Stimulated activated naive CD8-positive, alpha-beta T cell treated with anti-CD3 and anti-CD28 coated beads, Interleukin-15, Interleukin-2, amounts not matched to agents 100 U/mL and 50 U/mL, for 24 hours (primary cell): ENCODE measurements around the gene GPHA2.

Experiments used
- ATAC-seq: fragments of 150-1000 bp; cut with Tn5 transposase; one replicate; pipeline ENCODE4 v1.10.0; 2021
- DNase-seq: peaks from one replicate; pipeline ENCODE4 v3.0.0; 2021

Gene GPHA2

DNA sequence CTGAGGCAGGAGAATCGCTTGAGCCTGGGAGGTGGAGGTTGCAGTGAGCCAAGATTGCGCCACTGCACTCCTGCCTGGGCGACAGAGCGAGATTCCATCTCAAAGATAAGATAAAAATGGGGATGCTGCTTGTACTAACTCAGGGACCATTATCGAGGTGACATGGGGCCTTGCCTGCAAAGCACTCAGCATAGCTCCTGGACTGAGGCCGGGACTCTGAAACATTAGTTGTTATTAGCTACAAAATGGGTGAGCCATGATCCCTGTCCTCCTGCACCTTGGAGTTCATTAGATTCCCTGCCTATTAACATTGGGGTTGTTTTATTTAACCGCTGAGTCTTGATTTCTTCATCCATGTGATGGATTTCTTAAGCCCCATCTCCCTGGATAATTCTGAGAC is 6.1 kb downstream of the GPHA2 start:
- no peak for ATAC-seq
- DNase-seq: no peak

DNA sequence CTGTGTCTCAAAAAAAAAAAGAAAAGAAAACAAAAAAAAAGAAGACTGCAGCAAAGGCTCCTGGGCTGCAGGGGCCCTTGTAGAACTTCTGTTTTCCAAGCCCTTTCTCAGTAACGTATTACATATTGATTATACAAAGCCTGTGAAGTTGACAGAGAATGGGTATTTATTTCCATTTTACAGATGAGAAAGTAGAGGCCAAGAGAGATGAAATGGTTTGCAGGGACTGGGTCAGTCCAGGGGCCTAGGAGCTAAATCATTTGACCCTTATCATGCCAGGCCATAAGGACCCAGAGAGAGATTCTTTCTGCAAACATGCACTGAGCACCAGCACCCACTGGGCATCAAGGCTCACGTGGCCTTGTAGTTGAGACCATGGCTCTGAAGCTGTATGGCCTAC is 6.7 kb downstream of the GPHA2 start:
- DNase-seq (no peak), ATAC-seq (no peak)

DNA sequence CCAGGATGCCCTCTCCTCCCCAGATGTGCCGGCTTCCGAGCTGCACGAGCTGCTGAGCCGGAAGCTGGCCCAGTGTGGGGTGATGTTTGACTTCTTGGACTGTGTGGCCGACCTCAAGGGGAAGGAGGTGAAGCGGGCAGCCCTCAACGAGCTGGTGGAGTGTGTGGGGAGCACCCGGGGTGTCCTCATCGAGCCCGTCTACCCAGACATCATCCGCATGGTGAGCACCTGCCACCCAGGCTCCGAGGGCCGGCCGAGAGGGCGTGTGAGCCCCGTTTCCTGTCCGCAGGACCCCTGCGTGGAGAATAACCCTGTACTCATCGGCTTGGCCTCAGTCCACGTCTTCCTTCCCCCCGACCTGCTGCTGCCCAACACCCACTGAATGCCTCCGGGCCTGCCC is 9.0 kb downstream of the GPHA2 start:
- ATAC-seq (no peak), DNase-seq (no peak)

DNA sequence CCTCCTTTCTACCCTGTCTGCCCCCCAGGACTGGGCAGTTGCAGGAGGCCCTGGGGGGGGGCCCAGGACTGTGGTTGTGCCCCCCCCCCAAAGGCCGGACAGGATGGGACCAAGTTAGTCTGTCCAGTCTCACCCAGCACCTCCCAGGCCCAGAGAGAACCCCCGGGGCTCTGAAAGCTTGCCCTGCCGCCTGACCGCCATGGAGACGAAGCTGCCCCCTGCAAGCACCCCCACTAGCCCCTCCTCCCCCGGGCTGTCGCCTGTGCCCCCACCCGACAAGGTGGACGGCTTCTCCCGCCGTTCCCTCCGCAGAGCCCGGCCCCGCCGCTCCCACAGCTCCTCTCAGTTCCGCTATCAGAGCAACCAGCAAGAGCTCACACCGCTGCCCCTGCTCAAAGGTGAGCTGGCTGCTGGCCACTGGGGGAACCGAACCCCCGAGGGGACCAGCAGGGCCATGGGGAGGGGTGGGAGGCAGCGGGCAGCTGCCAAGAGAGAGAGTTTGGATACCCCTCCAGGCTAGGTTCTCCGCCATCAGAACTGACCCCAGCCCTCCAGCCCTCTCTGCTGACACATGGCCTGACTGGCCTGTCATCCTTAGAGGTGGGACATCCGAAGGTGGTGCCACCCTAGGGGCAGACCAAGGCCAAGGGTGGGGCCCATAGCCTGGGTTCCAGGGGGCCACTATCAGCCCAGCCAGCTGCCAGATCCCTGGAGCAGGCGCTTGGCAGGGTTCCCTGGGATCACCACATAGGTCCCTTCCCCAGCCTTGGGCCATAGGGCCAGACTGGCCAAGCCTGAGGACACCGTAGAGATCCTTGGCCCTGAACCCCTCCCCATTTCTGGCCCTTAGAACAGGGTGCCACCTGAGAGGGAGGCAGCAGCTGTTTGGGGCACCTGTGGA is 9.9 kb downstream of the GPHA2 start:
- no peak for ATAC-seq
- no peak for DNase-seq

DNA sequence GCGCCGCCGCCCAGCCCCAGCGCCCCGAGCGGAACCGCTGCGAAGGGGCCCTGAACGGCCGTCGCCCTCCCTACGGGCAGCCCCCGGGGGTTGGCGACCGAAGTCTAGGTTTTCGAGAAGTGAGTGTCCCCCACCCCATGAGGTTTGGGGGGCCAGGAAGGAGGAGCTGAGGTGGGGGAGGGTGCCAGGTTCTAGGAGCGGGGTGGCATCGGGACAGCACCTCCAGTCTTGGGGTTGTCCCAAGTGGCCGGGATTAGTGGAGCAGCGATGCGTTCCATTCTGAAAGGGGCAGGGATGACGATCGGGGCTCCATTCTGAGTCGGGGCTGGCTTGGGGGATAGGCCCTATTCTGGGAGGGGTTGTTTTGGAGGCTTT is 10.8 kb downstream of the GPHA2 start:
- DNase-seq (peak; percentile 31), ATAC-seq (no peak)

DNA sequence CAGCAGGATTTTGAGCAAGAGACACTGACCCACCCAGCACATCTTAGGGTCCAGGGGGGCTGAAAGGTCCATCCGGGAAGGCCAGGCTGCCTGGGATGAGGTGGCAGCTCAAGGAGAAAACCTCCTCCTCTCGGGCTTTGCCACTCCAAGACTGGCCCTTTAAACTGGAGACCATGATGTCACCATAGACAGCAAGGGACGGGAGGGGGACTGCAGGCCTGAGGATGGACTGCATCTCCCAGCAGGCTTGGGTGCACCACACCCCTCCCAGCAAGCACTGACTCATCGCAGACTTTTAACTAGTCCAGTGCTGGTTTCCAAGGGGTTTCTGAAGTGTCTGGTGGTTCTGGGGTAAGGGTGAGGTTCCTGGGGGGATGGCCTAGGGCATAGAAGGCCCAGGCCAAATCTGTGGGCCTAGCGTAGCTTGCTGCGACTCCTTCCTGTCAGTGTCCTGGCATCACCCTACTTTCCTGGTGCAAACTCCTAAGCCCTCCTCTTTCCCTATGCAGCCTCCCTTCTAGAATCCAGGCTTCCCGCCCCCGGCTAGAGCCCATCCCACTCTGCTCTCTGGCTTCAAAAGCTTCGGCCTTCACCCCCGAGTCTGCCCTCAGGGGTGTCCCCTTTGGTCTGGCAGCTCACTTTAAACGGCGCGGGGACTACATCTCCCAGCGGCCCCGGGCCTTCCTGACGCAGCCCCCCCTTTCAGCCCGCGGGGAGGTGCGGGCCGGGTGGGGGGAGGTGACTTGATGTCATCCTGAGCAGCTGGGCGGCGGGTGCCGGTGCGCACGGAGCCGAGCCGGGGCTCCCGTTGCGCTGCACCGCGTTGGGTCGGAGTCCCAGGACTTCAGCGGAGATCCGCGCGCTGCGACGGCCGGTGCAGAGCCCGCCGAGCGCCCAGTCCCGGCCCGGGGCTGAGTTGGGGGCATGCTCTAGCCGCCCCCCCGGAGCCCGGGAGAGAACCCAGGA is 11.5 kb downstream of the GPHA2 start, which contains the start of gene PPP2R5B:
TSS of gene PPP2R5B (plus strand) at position 746 of the 966 bp plus-strand sequence. CDS start 1,046 bp downstream, outside the sequence.
- DNase-seq: peak; percentile 89
- ATAC-seq: peak; percentile 95

DNA sequence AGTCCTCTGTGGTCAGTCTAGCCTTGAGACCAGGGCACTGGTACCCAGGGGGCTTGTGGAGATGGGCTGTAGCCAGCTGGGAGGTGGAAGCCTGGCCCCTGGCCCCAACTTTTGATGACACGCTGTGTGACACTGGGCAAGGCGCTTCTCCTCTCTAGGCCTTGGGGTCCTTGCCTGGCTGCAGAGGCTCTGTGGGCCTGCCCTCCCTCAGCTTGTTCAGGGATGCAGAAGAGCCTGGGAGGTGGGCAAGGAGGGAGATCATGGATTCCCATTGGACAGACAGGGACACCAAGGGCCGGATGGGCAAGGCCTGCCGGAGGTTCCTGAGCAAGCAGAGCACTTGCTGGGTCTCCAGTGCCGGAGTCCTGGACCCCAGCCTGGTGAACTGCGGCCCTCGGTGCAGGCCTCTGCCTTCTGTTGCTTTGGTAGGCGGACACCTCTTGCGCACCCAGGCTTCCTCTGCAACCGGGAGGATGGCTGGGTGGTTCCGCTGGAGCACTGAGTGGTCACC is 12.5 kb downstream of the GPHA2 start:
- DNase-seq (no peak), ATAC-seq (no peak)

DNA sequence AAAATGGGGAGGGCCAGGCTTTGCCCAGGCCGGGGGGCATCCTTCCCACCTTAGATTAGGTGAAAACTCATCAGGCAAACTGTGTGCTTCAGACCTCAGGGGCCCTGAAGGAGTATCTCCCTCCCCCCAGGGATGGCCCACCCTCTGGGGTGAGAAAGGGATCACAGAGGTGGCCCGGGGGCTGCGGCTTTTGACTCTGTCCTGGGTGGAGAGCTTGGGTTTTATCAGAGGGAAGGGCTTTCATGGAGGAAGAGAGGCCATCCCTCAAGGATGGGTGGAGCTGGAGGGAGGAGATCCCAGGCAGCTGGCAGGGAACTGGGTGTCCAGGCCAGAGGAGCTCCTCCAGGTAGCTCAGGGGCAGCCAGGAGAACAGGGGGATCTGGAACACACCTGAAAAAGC is 14.3 kb downstream of the GPHA2 start:
- DNase-seq (no peak), ATAC-seq (no peak)

DNA sequence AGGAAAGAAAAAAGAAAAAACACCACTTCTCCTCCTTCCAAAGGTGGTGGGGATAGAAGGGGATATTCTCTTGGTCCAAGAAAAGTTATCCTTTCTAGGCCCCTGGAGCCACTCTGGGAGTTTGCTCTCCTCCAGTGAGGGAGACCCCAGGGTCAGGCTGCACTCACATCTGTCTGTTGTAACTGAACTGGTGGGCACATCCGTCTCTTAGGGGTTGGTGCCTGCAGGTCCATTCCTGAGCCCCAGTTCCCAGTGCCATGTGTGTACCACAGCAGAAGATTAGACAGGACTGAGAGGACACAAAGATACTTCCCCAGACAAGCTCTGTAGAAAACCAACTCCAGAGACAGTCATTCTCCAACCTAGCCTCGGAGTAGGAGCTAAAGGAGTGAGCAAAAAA is 15.6 kb downstream of the GPHA2 start:
- no peak for ATAC-seq
- no peak for DNase-seq

DNA sequence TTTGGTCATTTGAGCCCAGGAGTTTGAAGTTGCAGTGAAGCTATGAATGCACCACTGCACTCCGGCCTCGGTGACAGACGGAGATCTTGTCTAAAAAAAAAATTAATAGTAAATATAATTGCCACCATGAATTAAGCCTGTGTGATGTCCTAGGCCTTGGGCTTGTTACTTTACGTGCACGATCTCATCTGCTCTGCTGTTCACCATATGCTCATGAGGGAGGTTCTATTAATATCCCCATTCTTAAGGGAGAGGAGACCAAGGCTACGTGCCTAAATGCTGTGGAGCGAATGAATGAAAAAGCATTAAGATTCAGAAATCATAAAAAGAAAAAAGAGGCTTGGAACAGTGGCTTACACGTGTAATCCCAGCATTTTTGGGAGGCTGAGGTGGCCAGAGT is 16.1 kb downstream of the GPHA2 start:
- DNase-seq (no peak), ATAC-seq (no peak)

DNA sequence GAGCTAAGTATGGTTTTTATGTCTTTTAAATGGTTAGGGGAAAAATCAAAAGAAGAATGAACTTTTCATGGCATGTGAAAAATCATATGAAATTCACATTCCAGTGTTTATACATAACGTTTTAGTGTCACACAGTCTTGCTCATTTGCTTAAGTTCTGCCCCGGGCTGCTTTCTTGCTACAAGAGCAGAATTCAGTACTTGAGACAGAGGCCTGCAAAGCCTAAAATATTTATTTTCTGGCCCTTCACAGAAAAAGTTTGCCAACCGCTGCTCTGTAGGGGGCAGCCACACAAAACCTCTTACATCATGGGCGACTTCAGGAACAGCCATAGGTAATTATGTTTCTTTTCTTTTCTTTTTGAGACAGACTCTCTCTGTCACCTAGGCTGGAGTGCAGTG is 17.7 kb downstream of the GPHA2 start:
- DNase-seq: no peak
- no peak for ATAC-seq

DNA sequence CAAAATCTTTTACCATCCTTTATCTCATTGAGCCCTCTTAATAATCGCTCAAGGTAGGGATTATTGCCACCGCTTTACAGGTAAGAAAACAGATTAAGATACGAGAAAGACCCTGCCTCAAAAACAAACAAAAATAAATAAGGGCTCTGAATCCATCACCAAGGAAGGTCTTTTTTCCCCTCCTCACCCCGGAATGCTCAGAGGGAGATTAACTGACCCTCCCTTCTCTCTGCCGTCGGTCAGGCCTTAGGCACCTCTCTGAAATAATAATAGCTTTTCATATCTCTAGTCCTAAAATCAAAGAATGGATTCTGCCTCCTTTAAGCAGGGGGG is 18.1 kb downstream of the GPHA2 start:
- DNase-seq (no peak), ATAC-seq (no peak)

DNA sequence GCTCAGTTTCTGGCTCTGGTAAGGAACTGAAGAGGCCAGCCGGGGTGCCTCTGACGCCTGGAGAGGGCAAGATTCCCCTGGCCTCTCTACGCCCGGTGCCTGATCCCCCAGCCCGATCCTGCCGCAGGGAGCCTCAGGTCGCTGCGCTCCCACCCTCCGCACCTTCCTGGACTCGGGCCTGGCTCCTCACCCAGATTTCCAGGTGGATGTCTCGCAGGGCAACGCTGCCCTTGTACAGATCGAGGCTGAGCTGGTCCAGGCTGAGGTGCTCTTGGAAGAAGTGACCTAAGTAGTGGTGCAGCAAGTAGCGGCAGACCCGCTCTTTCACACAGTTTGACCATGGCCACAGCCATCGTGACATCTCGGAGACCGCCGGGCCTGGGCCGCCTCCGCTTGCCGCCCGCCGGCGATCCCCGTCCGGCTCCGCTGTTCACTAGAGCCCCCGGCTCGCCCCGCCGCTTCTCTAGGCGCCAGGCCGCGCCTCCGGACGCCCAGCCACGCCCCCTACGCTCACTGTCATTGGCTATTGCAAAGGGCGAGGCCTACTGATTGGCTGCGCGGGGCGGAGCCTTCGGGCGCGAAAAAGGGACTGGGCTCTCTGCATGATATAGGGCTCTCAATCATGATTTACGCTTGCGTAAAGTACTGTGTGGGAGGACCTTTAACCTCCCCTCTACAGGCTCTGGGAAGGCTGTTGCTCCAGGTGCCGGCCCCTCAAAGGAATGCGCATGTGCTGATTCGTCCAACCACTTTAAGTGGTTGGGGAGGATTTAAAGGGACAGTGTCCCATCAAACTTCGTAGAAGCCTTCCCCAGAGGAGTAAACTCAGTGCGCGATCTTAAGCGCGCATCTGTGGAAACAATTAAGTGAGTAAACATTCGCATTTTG is 18.7 kb downstream of the GPHA2 start, which contains the start of gene ATG2A:
TSS of gene ATG2A (minus strand) at position 435 of the 888 bp plus-strand sequence. CDS start at position 361, 74 bp downstream.
- DNase-seq (peak; percentile 99), ATAC-seq (peak; percentile 99)

DNA sequence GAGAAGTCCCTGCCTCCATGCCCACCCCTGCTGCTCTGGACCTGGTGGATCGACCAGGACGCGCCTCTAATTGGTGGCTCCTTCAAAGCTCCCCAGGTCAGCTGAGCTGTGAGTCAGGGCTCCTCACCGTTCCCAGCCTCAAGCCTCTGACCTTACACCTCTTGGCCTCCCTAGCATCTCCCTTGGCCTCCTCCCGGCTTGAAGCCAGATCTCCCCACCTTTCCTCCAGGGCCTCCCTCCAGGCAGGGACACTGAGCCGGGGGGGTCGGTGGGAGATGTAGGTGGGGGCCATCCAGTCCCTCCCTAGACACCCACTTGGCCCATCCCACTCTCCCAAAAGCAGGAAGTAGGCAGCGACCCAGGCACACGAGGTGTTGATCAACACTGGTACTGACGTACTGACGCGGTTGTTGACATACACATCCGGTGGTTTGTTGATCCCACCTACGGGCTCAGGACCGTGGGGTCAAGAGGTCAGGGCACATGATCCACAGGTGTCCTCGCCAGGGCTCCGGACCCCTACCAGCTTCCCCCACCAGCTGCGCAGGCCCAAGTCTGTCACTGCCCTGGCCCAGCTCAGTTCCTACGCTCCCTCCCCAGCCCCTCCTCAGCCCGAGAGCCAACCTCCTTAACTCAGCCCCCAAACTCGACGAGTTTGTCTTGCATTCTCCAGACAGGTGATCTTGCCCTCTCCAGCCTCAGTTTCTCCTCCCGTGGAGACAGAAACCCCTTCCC is 19.5 kb downstream of the GPHA2 start:
- peak; percentile 34 for DNase-seq
- no peak for ATAC-seq

DNA sequence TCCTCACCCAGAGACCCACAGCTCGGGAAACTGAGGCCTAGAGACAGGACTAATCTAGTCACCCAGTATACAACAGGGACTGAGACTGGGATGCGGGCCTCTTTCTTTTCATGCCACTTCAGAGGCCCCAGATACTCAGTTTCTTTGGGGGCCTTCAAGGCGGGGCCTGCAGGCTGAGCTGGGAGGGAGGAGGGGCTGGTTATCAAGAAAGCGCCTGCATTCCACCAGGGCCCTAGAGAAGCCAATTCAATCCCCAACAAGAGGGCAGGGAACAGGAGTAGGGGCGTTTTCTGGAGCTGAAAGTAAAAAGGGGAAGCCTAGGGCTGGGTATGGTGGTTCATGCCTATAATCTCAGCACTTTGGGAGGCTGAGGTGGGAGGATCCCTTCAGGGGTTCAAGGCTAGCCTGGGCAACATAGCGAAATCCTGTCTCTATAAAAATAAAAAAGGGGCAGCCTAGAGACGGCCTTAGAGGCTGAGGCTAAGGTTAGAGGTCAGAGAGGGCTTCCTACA is 20.3 kb downstream of the GPHA2 start:
- DNase-seq (no peak), ATAC-seq (no peak)

DNA sequence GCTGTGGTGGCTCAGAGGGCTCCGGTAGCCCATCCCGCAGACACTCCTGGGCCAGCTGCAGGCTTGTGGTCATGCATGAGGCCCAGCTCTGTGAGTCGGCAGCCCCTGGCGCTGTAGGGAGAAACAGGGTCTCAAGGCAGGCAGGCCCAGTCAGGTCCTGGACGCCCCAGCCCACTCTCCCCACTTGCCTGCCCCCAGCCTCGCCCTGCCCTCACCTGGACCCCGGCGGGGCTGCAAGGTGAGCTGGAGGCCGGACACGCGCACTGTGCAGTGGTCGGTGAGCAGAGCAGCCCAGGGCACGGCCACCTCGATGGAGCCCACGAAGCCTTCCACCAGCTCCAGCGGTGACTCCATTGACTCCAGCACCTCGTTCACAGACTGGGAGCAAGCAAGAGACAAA is 21.6 kb downstream of the GPHA2 start:
- ATAC-seq (no peak), DNase-seq (no peak)

DNA sequence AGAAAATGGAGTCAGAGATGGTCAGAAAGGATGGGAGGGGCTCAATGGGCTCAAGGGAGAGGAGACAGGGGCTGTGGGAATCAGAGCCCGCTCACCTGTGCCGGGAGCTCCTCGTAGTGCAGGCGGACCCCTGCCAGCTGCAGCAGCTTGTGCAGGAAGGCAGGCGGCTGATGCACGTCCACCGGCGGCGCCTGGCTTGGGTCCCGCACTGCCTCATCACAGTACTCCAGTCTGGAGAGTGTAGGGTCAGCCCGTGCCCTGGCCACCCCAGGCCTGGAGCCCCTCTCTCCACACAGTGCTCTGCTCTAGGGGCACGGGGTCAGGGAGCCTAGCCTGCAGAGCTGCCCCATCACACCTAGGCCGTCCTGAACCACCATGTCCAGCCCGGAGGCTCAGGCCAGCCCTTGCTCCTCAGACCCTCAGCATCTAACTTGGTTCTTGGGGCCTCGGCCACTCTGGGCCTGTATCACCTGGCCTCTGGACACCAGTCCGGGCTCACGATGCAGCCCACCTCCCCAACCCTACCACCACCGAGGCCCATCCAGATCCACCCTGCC is 22.4 kb downstream of the GPHA2 start:
- DNase-seq (no peak), ATAC-seq (no peak)

DNA sequence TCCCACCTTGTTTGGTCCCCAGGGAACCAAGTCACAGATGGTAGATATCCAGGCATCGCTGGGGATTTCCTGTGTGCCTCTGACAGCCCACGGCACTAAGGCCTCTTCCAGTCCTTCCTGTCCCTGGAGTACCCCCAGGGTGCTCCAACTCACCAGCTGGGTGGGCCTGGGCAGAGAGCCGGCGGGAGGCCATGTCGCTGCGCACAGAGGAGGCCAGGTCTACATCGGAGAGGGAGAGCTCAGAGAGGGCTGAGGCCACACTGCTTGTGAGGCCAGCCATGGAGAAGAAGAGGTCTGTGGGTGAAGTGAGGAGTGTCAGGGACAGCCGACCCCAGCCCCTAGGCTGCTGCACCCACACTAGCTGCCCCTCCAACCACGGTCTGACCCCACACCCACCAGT is 24.0 kb downstream of the GPHA2 start:
- DNase-seq (no peak), ATAC-seq (no peak)

DNA sequence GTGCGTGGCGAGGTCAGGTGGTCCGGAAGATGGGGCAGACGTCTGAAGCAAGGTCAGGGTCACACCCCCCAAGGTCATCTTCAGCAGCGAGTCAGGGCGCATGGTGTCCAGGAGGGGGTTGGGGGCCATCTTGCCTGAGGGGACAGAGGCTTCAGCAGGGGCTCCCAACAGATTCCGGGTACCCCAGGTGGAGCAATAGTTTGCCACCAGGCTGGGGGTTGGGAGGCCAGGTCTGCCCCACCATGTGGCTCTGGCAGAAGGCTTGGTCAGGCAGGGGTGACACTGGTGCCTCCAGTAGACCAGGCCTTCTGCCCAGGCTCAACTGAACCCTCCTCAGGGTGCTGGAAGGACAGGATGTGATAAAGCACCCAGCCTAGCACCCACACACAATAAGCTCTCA is 24.6 kb downstream of the GPHA2 start:
- DNase-seq (no peak), ATAC-seq (no peak)

DNA sequence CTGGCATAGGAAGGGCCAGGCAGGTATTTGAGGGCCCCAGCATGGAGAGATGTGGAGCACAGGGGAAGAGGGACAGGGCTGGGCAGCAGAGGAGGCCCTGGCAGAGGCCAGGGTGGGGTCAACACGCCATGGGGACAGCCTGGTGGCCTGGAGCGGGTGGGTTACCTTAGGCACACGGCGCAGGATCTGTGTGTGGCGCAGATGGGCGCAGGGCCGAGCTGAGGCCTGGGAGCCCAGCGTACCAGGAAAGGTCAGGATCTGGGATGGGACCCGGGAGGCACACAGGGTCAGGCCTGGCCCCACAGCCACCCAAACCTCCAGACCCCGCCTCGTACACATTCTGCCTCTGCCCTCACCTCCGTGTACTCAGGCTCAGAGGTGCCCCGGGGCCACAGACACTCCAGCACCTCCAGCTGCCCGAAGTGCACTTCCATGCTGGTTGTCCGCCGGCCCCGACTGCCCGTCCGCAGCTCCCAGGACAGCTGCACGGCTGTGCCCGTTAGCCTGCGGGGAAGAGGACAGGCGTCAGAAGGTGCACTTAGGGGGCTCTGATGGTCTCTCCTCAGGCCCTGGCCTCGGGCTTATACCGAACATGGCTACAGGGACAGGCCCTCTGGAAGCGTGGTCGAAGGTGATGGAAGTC is 25.1 kb downstream of the GPHA2 start:
- DNase-seq (no peak), ATAC-seq (no peak)
